Mucosa of gallbladder (tissue), 1 donor: ENCODE results near the gene GIMAP5. TPM values are rescaled to one million over a fixed set of nuclear protein-coding genes. Genes with fewer than 3 reads are reported as not detected.
"Not testable (repeated sequence)": the region's sequence is repeated elsewhere in the genome, so short reads cannot be mapped to it uniquely, and the experiment has no call there.

ENCODE experiments used
- DNase-seq: peaks from one replicate; pipeline ENCODE4 v3.0.0-alpha.2; 2020; ENCODE audit warnings: low spot score
- total RNA-seq: library from RNA; stranded (reverse); gene quantifications from one replicate; pipeline ENCODE4 v1.2.1, GENCODE V29; 2021
- donor health status: DM: no; HTN: no; CAD: no.

The GIMAP5 gene
- total RNA-seq, 1 donor from 2014 or later, result 9.8 TPM

GRCh38 chr7:150774131-150774530 is 36.9 kb downstream of the GIMAP5 start:
- DNase-seq, result not testable (repeated sequence)

GRCh38 chr7:150778014-150778737 is 41.0 kb downstream of the GIMAP5 start:
- DNase-seq, result no peak

- peak; percentile 89 for DNase-seq
Observed at GRCh38 chr7:150778738-150779301, 41.6 kb downstream of the GIMAP5 start.

- DNase-seq, result no peak
Observed at GRCh38 chr7:150780292-150780691, 43.1 kb downstream of the GIMAP5 start.

GRCh38 chr7:150781103-150781502 is 43.9 kb downstream of the GIMAP5 start:
- DNase-seq, result no peak

- DNase-seq, result no peak
Observed at GRCh38 chr7:150781961-150782360, 44.7 kb downstream of the GIMAP5 start.

GRCh38 chr7:150784120-150784736 is 47.0 kb downstream of the GIMAP5 start:
- DNase-seq, result peak; percentile 75

- peak; percentile 46 for DNase-seq
Observed at GRCh38 chr7:150784954-150785353, 47.7 kb downstream of the GIMAP5 start.

GRCh38 chr7:150787321-150788281 is 50.4 kb downstream of the GIMAP5 start:
- peak; percentile 54 for DNase-seq

GRCh38 chr7:150788474-150789269 is 51.5 kb downstream of the GIMAP5 start:
- DNase-seq, result peak; percentile 28

GRCh38 chr7:150790416-150791075 is 53.3 kb downstream of the GIMAP5 start:
- no peak for DNase-seq

GRCh38 chr7:150791304-150791703 is 54.1 kb downstream of the GIMAP5 start:
- no peak for DNase-seq

- DNase-seq, result no peak
Observed at GRCh38 chr7:150791746-150792452, 54.7 kb downstream of the GIMAP5 start.

Other genes with a start within 250 kb of the GIMAP5 start
- gene GIMAP7, start 222.5 kb upstream of the GIMAP5 start, total RNA-seq, result 16.9 TPM
- 39.9 TPM for gene GIMAP4, start 170.0 kb upstream of the GIMAP5 start, total RNA-seq
- gene GIMAP6, start 105.0 kb upstream of the GIMAP5 start, total RNA-seq, result 20.5 TPM
- gene GIMAP2, start 51.7 kb upstream of the GIMAP5 start, total RNA-seq, result 19.1 TPM
- 5.1 TPM for gene GIMAP1, start 20.8 kb upstream of the GIMAP5 start, total RNA-seq
- 304 TPM for gene TMEM176B, start 62.9 kb downstream of the GIMAP5 start, total RNA-seq
- 246 TPM for gene TMEM176A, start 63.4 kb downstream of the GIMAP5 start, total RNA-seq
- gene AOC1, start 115.1 kb downstream of the GIMAP5 start, total RNA-seq, result 8.4 TPM
- gene KCNH2, start 240.9 kb downstream of the GIMAP5 start, total RNA-seq, result 49.4 TPM